ENCODE data around the gene SPC24. TPM values are rescaled to one million over a fixed set of nuclear protein-coding genes. Genes with fewer than 3 reads are reported as not detected.
A peak's percentile ranks its signal among the peaks of the same experiment; 100 is the strongest.
"Not testable (repeated sequence)": the region's sequence is repeated elsewhere in the genome, so short reads cannot be mapped to it uniquely, and the experiment has no call there.

The SPC24 gene
- polyA plus RNA-seq, 1 donor = 7.2 TPM

GRCh38 chr19:11145536-11145924, 10.1 kb downstream of the SPC24 start:
- peaks cover 9% of the 10 kb centered on the region for H3K36me3 ChIP-seq (ENCODE audit: control insufficient read depth, insufficient read depth, low read length)
- H3K27me3 ChIP-seq (ENCODE audit: control insufficient read depth, insufficient read depth, low read length) = no peaks in the 10 kb centered on the region
- H3K4me3 ChIP-seq (ENCODE audit: low read length) = no peak overlapping the region
- H3K4me1 ChIP-seq (ENCODE audit: control insufficient read depth, insufficient read depth, low read length) = peaks cover 24% of the 10 kb centered on the region
- WGBS (ENCODE audit: insufficient coverage, low lambda C conversion rate) = no CpG with 5 or more reads among the region's 3 CpGs
- no peak for DNase-seq
- H3K27ac ChIP-seq (ENCODE audit: low read length) = no peak overlapping the region
- no peaks in the 10 kb centered on the region for H3K9me3 ChIP-seq (ENCODE audit: control insufficient read depth, low read depth, low read length)

GRCh38 chr19:11142528-11143171, 12.9 kb downstream of the SPC24 start:
- Histone ChIP-seq H3K4me3 (ENCODE audit: low read length) (no peak overlapping the region), H3K27ac (ENCODE audit: low read length) (peak overlapping the region; percentile 90), H3K36me3 (ENCODE audit: control insufficient read depth, insufficient read depth, low read length) (peaks cover 9% of the 10 kb centered on the region), H3K4me1 (ENCODE audit: control insufficient read depth, insufficient read depth, low read length) (peaks cover 42% of the 10 kb centered on the region), H3K27me3 (ENCODE audit: control insufficient read depth, insufficient read depth, low read length) (no peaks in the 10 kb centered on the region), H3K9me3 (ENCODE audit: control insufficient read depth, low read depth, low read length) (peaks cover 4% of the 10 kb centered on the region)
- peak; percentile 82 to 87 for DNase-seq
- no CpG with 5 or more reads among the region's 22 CpGs for WGBS (ENCODE audit: insufficient coverage, low lambda C conversion rate)

- H3K36me3 ChIP-seq (ENCODE audit: control insufficient read depth, insufficient read depth, low read length) = peaks cover 9% of the 10 kb centered on the region
- H3K27ac ChIP-seq (ENCODE audit: low read length) = peak overlapping the region; percentile 44
- H3K4me3 ChIP-seq (ENCODE audit: low read length) = no peak overlapping the region
- no CpG with 5 or more reads among the region's 9 CpGs for WGBS (ENCODE audit: insufficient coverage, low lambda C conversion rate)
- peaks cover 4% of the 10 kb centered on the region for H3K9me3 ChIP-seq (ENCODE audit: control insufficient read depth, low read depth, low read length)
- DNase-seq = peak in 1 of 2 donors; percentile 13
- H3K4me1 ChIP-seq (ENCODE audit: control insufficient read depth, insufficient read depth, low read length) = peaks cover 42% of the 10 kb centered on the region
- no peaks in the 10 kb centered on the region for H3K27me3 ChIP-seq (ENCODE audit: control insufficient read depth, insufficient read depth, low read length)
Observed at GRCh38 chr19:11141937-11142527, 13.6 kb downstream of the SPC24 start.

- peaks cover 42% of the 10 kb centered on the region for H3K4me1 ChIP-seq (ENCODE audit: control insufficient read depth, insufficient read depth, low read length)
- H3K27ac ChIP-seq (ENCODE audit: low read length) = no peak overlapping the region
- H3K9me3 ChIP-seq (ENCODE audit: control insufficient read depth, low read depth, low read length) = peaks cover 4% of the 10 kb centered on the region
- H3K4me3 ChIP-seq (ENCODE audit: low read length) = no peak overlapping the region
- WGBS (ENCODE audit: insufficient coverage, low lambda C conversion rate) = 100% methylated on average over 2 of the region's 9 CpGs
- DNase-seq = no peak
- no peaks in the 10 kb centered on the region for H3K27me3 ChIP-seq (ENCODE audit: control insufficient read depth, insufficient read depth, low read length)
- H3K36me3 ChIP-seq (ENCODE audit: control insufficient read depth, insufficient read depth, low read length) = peaks cover 7% of the 10 kb centered on the region
Observed at GRCh38 chr19:11140896-11141295, 14.7 kb downstream of the SPC24 start.

- not testable (repeated sequence) for H3K27me3 ChIP-seq (ENCODE audit: control insufficient read depth, insufficient read depth, low read length); DNase-seq; H3K27ac ChIP-seq (ENCODE audit: low read length); H3K36me3 ChIP-seq (ENCODE audit: control insufficient read depth, insufficient read depth, low read length); H3K4me3 ChIP-seq (ENCODE audit: low read length); H3K9me3 ChIP-seq (ENCODE audit: control insufficient read depth, low read depth, low read length)
- H3K4me1 ChIP-seq (ENCODE audit: control insufficient read depth, insufficient read depth, low read length) = peaks cover 42% of the 10 kb centered on the region
- WGBS (ENCODE audit: insufficient coverage, low lambda C conversion rate) = 83% methylated on average over 1 of the region's 10 CpGs
Observed at GRCh38 chr19:11140023-11140538, 15.5 kb downstream of the SPC24 start.

GRCh38 chr19:11138601-11139300, 16.8 kb downstream of the SPC24 start:
- no peak overlapping the region for H3K4me3 ChIP-seq (ENCODE audit: low read length)
- DNase-seq = peak; percentile 26 to 67
- peak overlapping the region; percentile 64 for H3K27ac ChIP-seq (ENCODE audit: low read length)
- WGBS (ENCODE audit: insufficient coverage, low lambda C conversion rate) = no CpG with 5 or more reads among the region's 13 CpGs
- no peaks in the 10 kb centered on the region for H3K27me3 ChIP-seq (ENCODE audit: control insufficient read depth, insufficient read depth, low read length)
- peaks cover 4% of the 10 kb centered on the region for H3K9me3 ChIP-seq (ENCODE audit: control insufficient read depth, low read depth, low read length)
- H3K4me1 ChIP-seq (ENCODE audit: control insufficient read depth, insufficient read depth, low read length) = peaks cover 41% of the 10 kb centered on the region
- no peaks in the 10 kb centered on the region for H3K36me3 ChIP-seq (ENCODE audit: control insufficient read depth, insufficient read depth, low read length)

DNA sequence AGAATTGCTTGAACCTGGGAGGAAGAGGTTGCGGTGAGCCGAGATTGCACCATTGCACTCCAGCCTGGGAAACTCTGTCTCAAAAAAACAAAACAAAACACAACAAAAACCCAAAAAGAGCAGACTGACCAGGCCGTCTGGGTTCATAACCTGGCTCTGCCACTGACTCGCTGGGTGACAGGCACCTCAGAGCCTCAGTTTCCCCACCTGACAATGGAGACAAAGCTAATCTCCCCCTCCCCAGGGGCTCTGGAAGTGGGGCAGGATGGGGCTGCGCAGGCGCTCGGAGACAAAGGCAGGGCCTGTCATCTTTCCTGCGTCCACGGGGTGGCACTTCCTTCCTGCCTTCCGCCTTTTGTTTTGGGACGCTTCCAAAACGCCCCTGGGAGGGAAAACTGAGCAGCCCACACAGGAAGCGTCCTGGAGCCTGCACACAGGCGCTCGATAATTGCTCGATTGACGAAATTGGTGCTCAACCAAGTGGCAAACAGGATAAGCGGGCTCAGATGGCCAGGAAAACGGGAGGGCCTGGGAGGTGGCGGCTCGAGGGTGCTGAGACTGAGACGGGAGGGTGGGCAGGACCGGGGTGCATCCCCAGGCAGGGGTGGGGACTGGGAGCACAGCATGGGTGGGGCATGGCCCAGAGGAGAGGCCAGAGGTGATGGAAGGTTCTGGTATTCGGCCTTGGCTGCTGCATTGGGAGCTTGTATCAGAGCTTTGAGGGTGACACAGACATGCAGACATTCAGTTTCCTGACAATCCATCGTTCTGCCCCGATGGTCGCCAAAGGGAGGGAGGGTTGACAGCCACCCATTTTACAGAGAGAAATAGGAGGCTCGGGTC, 17.8 kb downstream of the SPC24 start:
- Histone ChIP-seq H3K27me3 (ENCODE audit: control insufficient read depth, insufficient read depth, low read length) (no peaks in the 10 kb centered on the region), H3K27ac (ENCODE audit: low read length) (peak overlapping the region; percentile 45), H3K4me1 (ENCODE audit: control insufficient read depth, insufficient read depth, low read length) (peaks cover 31% of the 10 kb centered on the region), H3K9me3 (ENCODE audit: control insufficient read depth, low read depth, low read length) (peaks cover 4% of the 10 kb centered on the region), H3K4me3 (ENCODE audit: low read length) (peak overlapping the region; percentile 40), H3K36me3 (ENCODE audit: control insufficient read depth, insufficient read depth, low read length) (peaks cover 2% of the 10 kb centered on the region)
- DNase-seq = peak; percentile 65 to 72
- WGBS (ENCODE audit: insufficient coverage, low lambda C conversion rate) = 0% methylated on average over 2 of the region's 28 CpGs

- Histone ChIP-seq H3K36me3 (ENCODE audit: control insufficient read depth, insufficient read depth, low read length) (peaks cover 11% of the 10 kb centered on the region), H3K27ac (ENCODE audit: low read length) (no peak overlapping the region), H3K27me3 (ENCODE audit: control insufficient read depth, insufficient read depth, low read length) (no peaks in the 10 kb centered on the region), H3K4me3 (ENCODE audit: low read length) (no peak overlapping the region), H3K9me3 (ENCODE audit: control insufficient read depth, low read depth, low read length) (peaks cover 4% of the 10 kb centered on the region), H3K4me1 (ENCODE audit: control insufficient read depth, insufficient read depth, low read length) (peaks cover 19% of the 10 kb centered on the region)
- WGBS (ENCODE audit: insufficient coverage, low lambda C conversion rate) = no CpG with 5 or more reads among the region's 14 CpGs
- no peak for DNase-seq
Observed at GRCh38 chr19:11136400-11137101, 19.0 kb downstream of the SPC24 start.

- Histone ChIP-seq H3K4me3 (ENCODE audit: low read length) (no peak overlapping the region), H3K27me3 (ENCODE audit: control insufficient read depth, insufficient read depth, low read length) (no peaks in the 10 kb centered on the region), H3K4me1 (ENCODE audit: control insufficient read depth, insufficient read depth, low read length) (peaks cover 8% of the 10 kb centered on the region), H3K36me3 (ENCODE audit: control insufficient read depth, insufficient read depth, low read length) (peaks cover 52% of the 10 kb centered on the region), H3K27ac (ENCODE audit: low read length) (no peak overlapping the region), H3K9me3 (ENCODE audit: control insufficient read depth, low read depth, low read length) (no peaks in the 10 kb centered on the region)
- DNase-seq = no peak
- WGBS (ENCODE audit: insufficient coverage, low lambda C conversion rate) = no CpG with 5 or more reads among the region's 7 CpGs
Observed at GRCh38 chr19:11131471-11131870, 24.1 kb downstream of the SPC24 start.

All from large intestine (tissue), 3 donors.